HepG2 (cell line): Measurements from ENCODE around the gene LYZL2. TPM values are rescaled to one million over a fixed set of nuclear protein-coding genes. Genes with fewer than 3 reads are reported as not detected.

Experiments
- ATAC-seq: fragments of 200-7000 bp; cut with Tn5 transposase; 3 replicates; pipeline ENCODE4 v1.9.1; 2020; ENCODE audit warnings: mild to moderate bottlenecking, moderate library complexity
- BruUV-seq: library from RNA; stranded (reverse); fragments of 400-500 nt; replicated peaks from 2 replicates; lab custom pipeline; 2021; lab: Mats Ljungman, UMichigan
- CTCF ChIA-PET: fragments of 300-600 bp; formaldehyde crosslinking; extraction: SDS; loops from one replicate; lab custom pipeline; 2021; ENCODE audit warnings: low total read pairs, inconsistent platforms, low intra/inter-chr PET ratio; lab: Yijun Ruan, JAX
- POLR2A ChIA-PET: fragments of 350-600 bp; sonication (Branson Sonifier 250); formaldehyde crosslinking; loops from one replicate; lab custom pipeline; 2020; ENCODE audit warnings: antibody characterized with exemption, inconsistent platforms; lab: Yijun Ruan, JAX
- DNase-seq: peaks from one replicate; pipeline ENCODE4 v3.0.0-alpha.2; 2015; ENCODE audit warnings: low spot score
- FAIRE-seq: peaks from 3 replicates; lab custom pipeline; 2011; peaks lifted over from hg19 to GRCh38; lab: Jason Lieb, UNC
- H2AFZ ChIP-seq: one replicate; pipeline ENCODE4 v1.6.1; 2011; ENCODE audit warnings: low read length, inconsistent platforms
- H3K27ac ChIP-seq: fragments of 300-600 bp; 3 replicates; pipeline ENCODE4 v1.8.0; 2011; ENCODE audit warnings: mixed run types, mild to moderate bottlenecking, mixed read lengths, low read length, inconsistent platforms; ENCODE audit not compliant: insufficient read depth; ENCODE audit errors: extremely low read length
- H3K27me3 ChIP-seq, 2 experiments: fragments of 200-600 bp in 1 of 2; 2 replicates in 1 of 2; 3 replicates in 1 of 2; pipeline versions ENCODE4 v1.6.0 to v1.8.0; 2011; ENCODE audit warnings: low read length in 2 of 2, mild to moderate bottlenecking in 2 of 2, moderate library complexity in 2 of 2, inconsistent platforms in 1 of 2; ENCODE audit not compliant: insufficient read depth in 2 of 2, control insufficient read depth in 1 of 2
- H3K36me3 ChIP-seq, 2 experiments: fragments of 200-600 bp in 1 of 2; replicated peaks in 1 of 2; 2 replicates in 1 of 2; 3 replicates in 1 of 2; pipeline versions ENCODE4 v1.5.1 to v1.8.0; 2011; ENCODE audit warnings: low read length in 2 of 2, inconsistent platforms in 1 of 2; ENCODE audit not compliant: insufficient read depth in 2 of 2, control insufficient read depth in 1 of 2
- H3K4me1 ChIP-seq: 2 replicates; pipeline ENCODE4 v1.5.1; 2012; ENCODE audit warnings: low read length, inconsistent platforms; ENCODE audit not compliant: insufficient read depth
- H3K4me2 ChIP-seq: 2 replicates; pipeline ENCODE4 v1.6.0; 2011; ENCODE audit warnings: low read depth, low read length, inconsistent platforms
- H3K4me3 ChIP-seq, 3 experiments: fragments of 200-600 bp in 1 of 3; sonication (generic), shearing (Covaris generic) in 1 of 3; replicated peaks in 1 of 3; 2 replicates each; pipeline ENCODE4 v1.5.1; 2011 to 2016; ENCODE audit warnings: low read length in 3 of 3, inconsistent platforms in 2 of 3, low read depth in 2 of 3, mild to moderate bottlenecking in 2 of 3, control low read depth in 1 of 3, mixed read lengths in 1 of 3; ENCODE audit not compliant: insufficient read depth in 1 of 3
- H3K79me2 ChIP-seq: one replicate; pipeline ENCODE4 v1.6.1; 2011; ENCODE audit warnings: low read length, inconsistent platforms; ENCODE audit not compliant: insufficient read depth
- H3K9ac ChIP-seq: 2 replicates; pipeline ENCODE4 v1.6.0; 2011; ENCODE audit warnings: mild to moderate bottlenecking, low read depth, low read length, inconsistent platforms; ENCODE audit not compliant: insufficient read depth
- H3K9me3 ChIP-seq: 2 replicates; pipeline ENCODE4 v1.5.1; 2012; ENCODE audit warnings: mild to moderate bottlenecking, low read length
- H4K20me1 ChIP-seq: 2 replicates; pipeline ENCODE4 v1.6.0; 2011; ENCODE audit warnings: inconsistent platforms, mild to moderate bottlenecking, low read length, moderate library complexity; ENCODE audit not compliant: insufficient read depth
- BHLHE40 ChIP-seq: IDR thresholded peaks from 2 replicates; pipeline ENCODE4 v1.6.1; 2011; ENCODE audit warnings: low read length, improper control_type of control experiment
- FOXC1 ChIP-seq: sonication (generic); formaldehyde crosslinking; IDR thresholded peaks from 2 replicates; pipeline ENCODE4 v1.8.0; 2022; ENCODE audit warnings: mild to moderate bottlenecking, missing genetic modification reagents, borderline replicate concordance
- GABPB1 ChIP-seq: IDR thresholded peaks from 2 replicates; pipeline ENCODE4 v1.6.1; 2016; ENCODE audit warnings: mild to moderate bottlenecking, missing genetic modification reagents, moderate library complexity, missing compliant biosample characterization
- KAT2B ChIP-seq: fragments of 150-350 bp; IDR thresholded peaks from 2 replicates; pipeline ENCODE4 v1.6.1; 2014; ENCODE audit warnings: low read depth, low read length, borderline replicate concordance
- ZMYM3 ChIP-seq: sonication (generic); formaldehyde crosslinking; IDR thresholded peaks from 2 replicates; pipeline ENCODE4 v1.5.1; 2020; ENCODE audit warnings: mild to moderate bottlenecking, missing genetic modification reagents
- ZNF230 ChIP-seq: sonication (generic); formaldehyde crosslinking; IDR thresholded peaks from 2 replicates; pipeline ENCODE4 v1.4.0; 2020; ENCODE audit warnings: mild to moderate bottlenecking, missing genetic modification reagents
- ZNF629 ChIP-seq: sonication (generic); formaldehyde crosslinking; conservative IDR thresholded peaks from 2 replicates; pipeline ENCODE4 v1.5.0; 2020; ENCODE audit warnings: missing genetic modification reagents
- ZNF644 ChIP-seq: IDR thresholded peaks from 2 replicates; pipeline ENCODE4 v1.6.1; 2016; ENCODE audit warnings: low read depth
- ZNF724P ChIP-seq: sonication (generic); formaldehyde crosslinking; IDR thresholded peaks from 2 replicates; pipeline ENCODE4 v1.8.0; 2022; ENCODE audit warnings: missing genetic modification reagents, borderline replicate concordance
- WGBS: methylation state at CpG from one replicate; pipeline ENCODE4 v1.1.6; 2017; ENCODE audit warnings: low lambda C conversion rate; 5-methylcytosine and 5-hydroxymethylcytosine counted together
- in situ Hi-C: cut with HindIII; loops from 2 replicates; pipeline ENCODE4 v1.10.0; 2017; ENCODE audit warnings: low pct_unique_long_range_greater_than_20kb; ENCODE audit not compliant: extremely low pct_ligation_motif_present
- intact Hi-C: fragments of 100-400 bp; cut with micrococcal nuclease; formaldehyde crosslinking; loops from one replicate; pipeline ENCODE4 v1.10.0; 2022; ENCODE audit not compliant: unreplicated experiment
- polyA plus RNA-seq, 8 experiments: library from polyadenylated mRNA; depleted of rRNA in 3 of 8; stranded (reverse) in 7 of 8; unstranded in 1 of 8; fragments of >200 nt; fragmentation: Illumina TruSeq in 4 of 8; extraction: Trizol in 4 of 8; gene quantifications; 2 replicates each; pipeline versions ENCODE4 v1.2.1 to v1.2.3, GENCODE V29; 2011 to 2016; ENCODE audit warnings: low read depth in 4 of 8, missing spikeins in 1 of 8, mixed read lengths in 1 of 8; ENCODE audit not compliant: insufficient read depth in 1 of 8
- total RNA-seq, 5 experiments: library from RNA; depleted of rRNA; stranded (reverse); fragments of >200 nt; fragmentation: Illumina TruSeq; extraction: Trizol; gene quantifications; 2 replicates each; pipeline ENCODE4 v1.2.3, GENCODE V29; 2016; ENCODE audit warnings: low read depth in 1 of 5
- TF ChIP-seq, protein P1 (sequence below): sonication (generic); formaldehyde crosslinking; conservative IDR thresholded peaks from 2 replicates; pipeline ENCODE4 v1.8.0; 2022; ENCODE audit warnings: mild to moderate bottlenecking, moderate library complexity, missing genetic modification reagents
- TF ChIP-seq, protein P2 (sequence below): sonication (generic); formaldehyde crosslinking; IDR thresholded peaks from 2 replicates; pipeline ENCODE4 v1.4.0; 2020; ENCODE audit warnings: missing genetic modification reagents, low read depth, mild to moderate bottlenecking, borderline replicate concordance
- TF ChIP-seq, protein P3 (sequence below), 2 experiments: sonication (generic) in 1 of 2; formaldehyde crosslinking in 1 of 2; IDR thresholded peaks; 2 replicates each; pipeline versions ENCODE4 v1.5.1 to v1.6.1; 2011 to 2020; ENCODE audit warnings: borderline replicate concordance in 1 of 2, low read depth in 1 of 2, low read length in 1 of 2, mild to moderate bottlenecking in 1 of 2, missing genetic modification reagents in 1 of 2, moderate library complexity in 1 of 2

Gene LYZL2
- total and polyA plus RNA-seq, 2 of the 13 experiments (the other 11 are each of a cell fraction or from before 2014, with no cell fraction given) = 0.20 to 0.63 TPM

DNA sequence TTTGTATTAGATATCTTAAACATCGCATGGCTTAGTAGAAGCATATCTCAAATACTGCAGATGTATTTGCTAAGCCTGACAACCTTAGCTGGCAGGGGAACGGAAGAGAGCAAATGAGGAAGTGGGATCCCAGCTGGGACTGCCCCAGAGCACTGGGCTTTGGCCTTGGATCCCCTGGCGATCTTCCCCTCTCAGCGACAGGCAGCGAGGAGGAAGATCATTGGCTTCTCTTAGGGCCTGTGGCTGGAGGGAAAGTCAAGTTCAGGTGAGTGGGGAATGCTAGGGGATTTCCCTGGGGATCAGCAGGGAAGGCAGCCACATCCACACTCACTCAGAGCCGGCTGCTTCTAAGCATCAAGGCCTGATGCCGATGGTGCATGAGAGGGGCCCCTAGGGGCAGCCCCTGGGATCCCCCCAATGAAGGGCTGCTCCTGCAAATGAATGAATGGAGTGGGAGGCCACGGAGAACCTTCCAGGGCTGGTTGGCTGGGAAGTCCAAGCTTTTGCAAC, 42.0 kb downstream of the LYZL2 start (continued):
- TF ChIP-seq, protein P1, sequence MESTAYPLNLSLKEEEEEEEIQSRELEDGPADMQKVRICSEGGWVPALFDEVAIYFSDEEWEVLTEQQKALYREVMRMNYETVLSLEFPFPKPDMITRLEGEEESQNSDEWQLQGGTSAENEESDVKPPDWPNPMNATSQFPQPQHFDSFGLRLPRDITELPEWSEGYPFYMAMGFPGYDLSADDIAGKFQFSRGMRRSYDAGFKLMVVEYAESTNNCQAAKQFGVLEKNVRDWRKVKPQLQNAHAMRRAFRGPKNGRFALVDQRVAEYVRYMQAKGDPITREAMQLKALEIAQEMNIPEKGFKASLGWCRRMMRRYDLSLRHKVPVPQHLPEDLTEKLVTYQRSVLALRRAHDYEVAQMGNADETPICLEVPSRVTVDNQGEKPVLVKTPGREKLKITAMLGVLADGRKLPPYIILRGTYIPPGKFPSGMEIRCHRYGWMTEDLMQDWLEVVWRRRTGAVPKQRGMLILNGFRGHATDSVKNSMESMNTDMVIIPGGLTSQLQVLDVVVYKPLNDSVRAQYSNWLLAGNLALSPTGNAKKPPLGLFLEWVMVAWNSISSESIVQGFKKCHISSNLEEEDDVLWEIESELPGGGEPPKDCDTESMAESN (CRISPR knock-in tag) = no peak
- TF ChIP-seq, protein P2, sequence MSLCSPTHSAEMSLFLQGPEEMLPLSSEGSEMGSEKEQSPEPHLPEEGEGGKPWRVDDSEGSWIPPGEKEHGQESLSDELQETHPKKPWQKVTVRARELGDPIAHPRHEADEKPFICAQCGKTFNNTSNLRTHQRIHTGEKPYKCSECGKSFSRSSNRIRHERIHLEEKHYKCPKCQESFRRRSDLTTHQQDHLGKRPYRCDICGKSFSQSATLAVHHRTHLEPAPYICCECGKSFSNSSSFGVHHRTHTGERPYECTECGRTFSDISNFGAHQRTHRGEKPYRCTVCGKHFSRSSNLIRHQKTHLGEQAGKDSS (CRISPR knock-in tag) = 0 out of 2 replicates have a peak, but pooled peaks have one; percentile 46
- no peak for TF ChIP-seq FOXC1 (CRISPR knock-in tag)
- 0 out of 2 replicates have a peak, but pooled peaks have one; percentile 44 for TF ChIP-seq ZNF644
- TF ChIP-seq BHLHE40 = no peak
- no peak for TF ChIP-seq KAT2B
- 0 out of 2 replicates have a peak, but pooled peaks have one; percentile 26 for TF ChIP-seq GABPB1 (CRISPR knock-in tag)

DNA sequence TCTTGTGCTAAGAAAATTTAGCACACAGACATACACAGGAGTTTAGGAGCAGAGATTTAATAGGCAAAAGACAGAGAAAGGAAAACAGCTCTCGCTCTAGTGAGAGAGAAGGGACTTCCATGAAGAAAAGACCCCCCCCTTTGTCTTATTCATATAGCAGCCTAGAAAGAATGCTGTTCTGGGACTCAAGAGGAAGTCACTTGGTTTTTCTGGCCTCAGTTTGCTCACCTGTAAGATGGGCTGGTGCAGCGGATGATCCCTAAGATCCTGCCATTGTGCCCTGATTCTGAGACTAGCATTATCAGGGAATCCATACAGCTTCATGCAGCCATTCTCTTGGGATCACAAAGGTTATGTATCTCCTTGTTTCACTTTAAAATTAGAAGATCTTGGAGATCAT, 42.7 kb downstream of the LYZL2 start:
- WGBS = 100% methylated on average over 2 of the region's 2 CpGs
- Histone ChIP-seq H3K79me2 (no peaks in the 10 kb centered on the region), H3K9me3 (no peaks in the 10 kb centered on the region), H3K9ac (no peak overlapping the region), H3K36me3 (no peaks in the 10 kb centered on the region), H3K4me3 (peak overlapping the region in 2 of 3 experiments; percentile 21 to 27; a peak in 2 of 6 replicates), H3K27ac (no peak overlapping the region), H4K20me1 (no peaks in the 10 kb centered on the region), H3K4me1 (peaks cover 62% of the 10 kb centered on the region), H3K4me2 (peak overlapping the region; percentile 82), H3K27me3 (no peaks in the 10 kb centered on the region), H2AFZ (no peak overlapping the region)
- intact Hi-C loops = loop anchor here (2.0 kb wide), 1 partner anchor 44 kb away; no protein-coding TSS in a partner anchor
- no peak for FAIRE-seq
- no TSS peak for BruUV-seq
- TF ChIP-seq ZNF230 (CRISPR knock-in tag) (no peak), ZMYM3 (CRISPR knock-in tag) (0 out of 2 replicates have a peak, but pooled peaks have one; percentile 20), ZNF724P (CRISPR knock-in tag) (no peak), ZNF629 (CRISPR knock-in tag) (peak; percentile 90)
- TF ChIP-seq, protein P3, sequence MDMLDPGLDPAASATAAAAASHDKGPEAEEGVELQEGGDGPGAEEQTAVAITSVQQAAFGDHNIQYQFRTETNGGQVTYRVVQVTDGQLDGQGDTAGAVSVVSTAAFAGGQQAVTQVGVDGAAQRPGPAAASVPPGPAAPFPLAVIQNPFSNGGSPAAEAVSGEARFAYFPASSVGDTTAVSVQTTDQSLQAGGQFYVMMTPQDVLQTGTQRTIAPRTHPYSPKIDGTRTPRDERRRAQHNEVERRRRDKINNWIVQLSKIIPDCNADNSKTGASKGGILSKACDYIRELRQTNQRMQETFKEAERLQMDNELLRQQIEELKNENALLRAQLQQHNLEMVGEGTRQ (IDR thresholded peaks at IDR 0.05; ENCODE audit: low read depth, low read length) = no peak
- TF ChIP-seq, protein P3 (CRISPR knock-in tag; IDR thresholded peaks at IDR 0.05; ENCODE audit: borderline replicate concordance) = no peak
- in situ Hi-C loops = loop anchor here (5.0 kb wide), 1 partner anchor 195 kb away; no protein-coding TSS in a partner anchor
- ChIA-PET POLR2A (interaction anchor here (1.0 to 1.2 kb wide), 2 partner anchors 19 to 44 kb away, joined by 3 to 4 read pairs; no protein-coding TSS in a partner anchor), CTCF (no interaction called here)
- no peak for DNase-seq
- no peak for ATAC-seq
